ENCODE measurements around the gene TTLL4.
A peak's percentile ranks its signal among the peaks of the same experiment; 100 is the strongest.
"Not testable (repeated sequence)": the region's sequence is repeated elsewhere in the genome, so short reads cannot be mapped to it uniquely, and the experiment has no call there.

Gene TTLL4

GRCh38 chr2:218745160-218745558, 34.5 kb downstream of the TTLL4 start:
- no peak for DNase-seq

- DNase-seq: no peak
Observed at GRCh38 chr2:218745559-218746469, 35.2 kb downstream of the TTLL4 start.

- no peak for DNase-seq
Observed at GRCh38 chr2:218746470-218746795, 35.8 kb downstream of the TTLL4 start.

- DNase-seq: no peak
Observed at GRCh38 chr2:218746960-218747359, 36.3 kb downstream of the TTLL4 start.

- DNase-seq: no peak
Observed at GRCh38 chr2:218748741-218749441, 38.3 kb downstream of the TTLL4 start.

GRCh38 chr2:218754201-218754600, 43.6 kb downstream of the TTLL4 start:
- DNase-seq: no peak

- DNase-seq: no peak
Observed at GRCh38 chr2:218754781-218755180, 44.1 kb downstream of the TTLL4 start.

- no peak for DNase-seq
Observed at GRCh38 chr2:218755198-218755566, 44.5 kb downstream of the TTLL4 start.

GRCh38 chr2:218755567-218756404, 45.2 kb downstream of the TTLL4 start:
- DNase-seq: no peak

- DNase-seq: no peak
Observed at GRCh38 chr2:218756599-218757377, 46.2 kb downstream of the TTLL4 start.

GRCh38 chr2:218761795-218762194, 51.2 kb downstream of the TTLL4 start:
- no peak for DNase-seq

- not testable (repeated sequence) for DNase-seq
Observed at GRCh38 chr2:218772759-218773158, 62.1 kb downstream of the TTLL4 start.

- DNase-seq: no peak
Observed at GRCh38 chr2:218773881-218774280, 63.2 kb downstream of the TTLL4 start.

- no peak for DNase-seq
Observed at GRCh38 chr2:218776488-218776887, 65.9 kb downstream of the TTLL4 start.

- no peak for DNase-seq
Observed at GRCh38 chr2:218777276-218777990, 66.8 kb downstream of the TTLL4 start.

GRCh38 chr2:218780046-218780445, 69.4 kb downstream of the TTLL4 start:
- no peak for DNase-seq

GRCh38 chr2:218780851-218781690, 70.4 kb downstream of the TTLL4 start:
- no peak for DNase-seq

- peak; percentile 40 for DNase-seq
Observed at GRCh38 chr2:218781691-218782527, 71.3 kb downstream of the TTLL4 start, which contains the start of gene CYP27A1. CYP27A1 (plus strand) TSS chr2:218782147; CDS start chr2:218782183, 36 bp downstream.

- DNase-seq: no peak
Observed at GRCh38 chr2:218782528-218782844, 71.9 kb downstream of the TTLL4 start.

- DNase-seq: no peak
Observed at GRCh38 chr2:218783688-218784087, 73.1 kb downstream of the TTLL4 start.

All from EL (cell line).